Stimulated activated naive CD8-positive, alpha-beta T cell treated with anti-CD3 and anti-CD28 coated beads, Interleukin-15, amount 100 ng/mL, for 72 hours (primary cell): ENCODE data around the gene AMPH.

Experiments
- ATAC-seq: fragments of 150-1000 bp; cut with Tn5 transposase; 2 replicates; pipeline ENCODE4 v1.10.0; 2021; ENCODE audit warnings: mild to moderate bottlenecking, moderate library complexity
- DNase-seq, 2 donors: peaks; one replicate each; pipeline ENCODE4 v3.0.0; 2021 to 2022
- H3K27ac Mint-ChIP-seq, 2 donors: one replicate each; pipeline ENCODE4 v1.8.0; 2022; ENCODE audit warnings: mild to moderate bottlenecking in 2 of 2, mixed read lengths in 2 of 2, moderate library complexity in 2 of 2
- H3K27me3 Mint-ChIP-seq: one replicate; pipeline ENCODE4 v1.8.0; 2022; ENCODE audit warnings: mixed read lengths
- H3K4me1 Mint-ChIP-seq: one replicate; pipeline ENCODE4 v1.8.0; 2022; ENCODE audit warnings: mild to moderate bottlenecking, mixed read lengths
- H3K4me3 Mint-ChIP-seq, 2 donors: one replicate each; pipeline ENCODE4 v1.8.0; 2022; ENCODE audit warnings: mild to moderate bottlenecking in 2 of 2, mixed read lengths in 2 of 2, moderate library complexity in 1 of 2
- H3K9me3 Mint-ChIP-seq, 2 donors: one replicate each; pipeline ENCODE4 v1.8.0; 2022; ENCODE audit warnings: mixed read lengths in 2 of 2

AMPH gene

DNA sequence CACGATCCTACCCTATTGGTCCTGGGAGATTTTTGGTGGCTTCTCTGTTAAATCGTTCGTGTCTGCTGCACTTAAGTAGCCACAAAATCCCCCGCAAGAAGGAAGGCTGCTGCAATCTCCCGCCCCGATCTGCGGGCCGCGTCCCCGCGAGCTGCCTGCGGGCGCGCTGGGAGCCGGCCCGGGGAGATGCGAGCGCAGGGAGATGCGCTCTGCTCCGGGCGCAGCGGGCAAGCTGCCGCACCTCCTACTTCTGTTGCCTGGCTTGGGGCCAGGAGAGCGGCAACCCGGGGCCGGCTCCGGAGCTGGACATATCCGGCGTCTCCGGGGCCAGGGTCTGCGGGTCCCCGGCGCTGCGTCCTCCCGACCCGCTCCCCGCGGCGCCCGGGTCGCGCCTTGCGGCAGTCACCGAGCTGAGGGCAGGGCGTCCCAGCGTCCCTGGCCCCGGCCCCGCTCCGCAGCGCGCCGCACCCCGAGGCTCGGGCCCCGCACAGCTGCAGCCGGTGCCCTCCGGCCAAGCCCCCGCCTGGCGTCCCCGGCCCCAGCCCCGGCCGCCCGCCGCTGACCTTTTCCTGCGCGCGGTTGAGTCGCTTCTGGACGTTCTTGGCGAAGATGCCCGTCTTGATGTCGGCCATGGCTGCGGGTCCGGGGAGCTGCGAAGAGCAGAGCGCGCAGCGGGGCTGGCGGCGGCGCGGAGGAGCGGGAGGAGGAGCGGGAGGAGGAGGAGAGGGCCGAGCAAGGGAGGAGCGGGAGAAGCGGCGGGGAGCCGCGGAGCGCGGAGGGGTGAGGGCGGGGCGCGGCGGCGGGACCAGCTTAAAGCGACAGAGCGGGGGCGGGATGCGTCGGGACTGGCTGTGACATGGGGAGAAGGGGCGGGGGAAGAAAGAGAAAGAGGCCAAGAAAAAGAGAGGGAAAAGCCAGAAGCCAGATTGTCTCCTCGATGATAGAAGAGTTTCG lies at the start of gene AMPH:
AMPH (minus strand) TSS at position 654 of the 954 bp plus-strand sequence; CDS start at position 632, 22 bp downstream.
- Mint-ChIP-seq H3K27ac (no peak within 1 kb of the TSS), H3K27me3 (peaks cover 62% of the 10 kb centered on the region), H3K4me1 (peaks cover 15% of the 10 kb centered on the region), H3K4me3 (peak within 1 kb of the TSS; percentile 59 to 72), H3K9me3 (no peaks in the 10 kb centered on the region)
- DNase-seq, result peak in 1 of 2 donors; percentile 5
- ATAC-seq, result peak; percentile 67

DNA sequence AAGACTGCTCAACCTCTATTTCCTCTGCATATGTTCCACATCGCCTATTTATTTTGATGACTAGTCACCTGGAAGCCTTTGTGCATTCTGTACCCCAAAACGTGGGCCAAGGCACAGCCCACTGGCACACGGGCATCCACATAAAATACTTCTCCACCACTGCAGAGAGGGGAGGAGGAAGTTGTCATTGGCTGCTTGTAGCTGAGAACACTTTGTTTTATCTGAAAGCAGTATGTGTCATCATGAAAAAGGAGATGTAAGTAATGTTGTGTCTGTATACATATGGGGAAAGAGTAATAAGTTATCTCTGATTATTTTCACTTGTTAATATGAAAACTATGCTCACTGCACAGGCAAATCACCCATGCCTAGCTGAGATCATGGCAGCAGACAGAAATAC lies 48.2 kb upstream of the AMPH start:
- H3K27ac Mint-ChIP-seq, result no peak overlapping the region
- H3K9me3 Mint-ChIP-seq, result no peaks in the 10 kb centered on the region
- H3K4me1 Mint-ChIP-seq, result no peaks in the 10 kb centered on the region
- no peak overlapping the region for H3K4me3 Mint-ChIP-seq
- no peaks in the 10 kb centered on the region for H3K27me3 Mint-ChIP-seq
- DNase-seq (no peak), ATAC-seq (no peak)

DNA sequence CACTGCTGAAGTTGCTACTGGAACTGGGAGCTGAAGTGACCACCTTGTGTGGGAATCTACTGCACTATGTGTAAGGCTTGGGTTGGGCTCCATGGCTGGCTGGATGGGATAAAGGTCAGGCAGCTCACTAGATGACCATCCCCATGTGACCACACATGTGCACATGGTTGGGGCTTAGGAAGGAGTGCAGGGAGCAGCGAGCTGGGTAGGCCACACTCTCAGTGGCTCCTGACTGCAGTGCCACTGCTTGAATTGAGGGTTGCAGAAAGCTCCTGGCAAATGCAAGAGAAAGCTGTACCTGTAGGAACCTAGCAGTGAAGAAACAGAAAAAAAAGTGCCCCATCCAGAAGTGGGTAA lies 47.5 kb upstream of the AMPH start:
- no peaks in the 10 kb centered on the region for H3K27me3 Mint-ChIP-seq
- H3K4me1 Mint-ChIP-seq, result no peaks in the 10 kb centered on the region
- no peaks in the 10 kb centered on the region for H3K9me3 Mint-ChIP-seq
- no peak overlapping the region for H3K4me3 Mint-ChIP-seq
- ATAC-seq (peak; percentile 18), DNase-seq (no peak)
- H3K27ac Mint-ChIP-seq, result no peak overlapping the region

DNA sequence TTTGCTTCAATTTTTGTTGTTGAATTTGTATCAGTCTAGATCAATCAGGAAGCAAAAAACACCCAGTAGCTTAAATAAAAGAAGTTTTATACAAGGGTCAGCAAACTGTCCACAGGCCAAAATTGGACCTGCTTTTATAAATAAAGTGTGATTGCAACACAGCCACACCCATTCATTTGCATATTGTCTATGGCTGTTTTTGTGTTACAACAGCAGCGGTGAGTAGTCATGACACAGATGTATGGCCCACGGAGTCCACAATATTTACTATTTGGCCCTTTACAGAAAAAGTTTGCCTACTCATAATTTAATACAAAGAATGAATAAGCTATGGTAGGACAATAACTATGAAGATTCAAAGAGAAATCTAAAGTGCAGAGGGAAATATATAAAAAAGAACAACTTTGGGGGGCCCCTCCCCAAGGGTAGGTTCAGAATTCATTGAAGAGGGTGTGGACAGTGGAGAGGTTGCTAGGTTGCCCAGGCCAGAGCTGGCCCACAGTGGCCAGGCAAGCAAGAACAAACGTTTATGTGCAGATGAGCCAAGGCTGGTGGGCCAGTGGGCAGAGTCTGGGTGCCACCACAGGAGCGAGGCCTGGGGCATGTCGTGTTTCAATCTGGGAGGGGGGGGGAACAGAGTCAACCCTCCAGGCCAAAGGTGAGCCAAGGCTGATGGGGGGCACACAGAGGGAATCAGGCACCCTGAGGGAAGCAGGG lies 47.0 kb upstream of the AMPH start:
- ATAC-seq, result peak; percentile 26
- H3K27ac Mint-ChIP-seq, result no peak overlapping the region
- no peak for DNase-seq
- no peaks in the 10 kb centered on the region for H3K4me1 Mint-ChIP-seq
- H3K9me3 Mint-ChIP-seq, result no peaks in the 10 kb centered on the region
- H3K4me3 Mint-ChIP-seq, result no peak overlapping the region
- no peaks in the 10 kb centered on the region for H3K27me3 Mint-ChIP-seq

DNA sequence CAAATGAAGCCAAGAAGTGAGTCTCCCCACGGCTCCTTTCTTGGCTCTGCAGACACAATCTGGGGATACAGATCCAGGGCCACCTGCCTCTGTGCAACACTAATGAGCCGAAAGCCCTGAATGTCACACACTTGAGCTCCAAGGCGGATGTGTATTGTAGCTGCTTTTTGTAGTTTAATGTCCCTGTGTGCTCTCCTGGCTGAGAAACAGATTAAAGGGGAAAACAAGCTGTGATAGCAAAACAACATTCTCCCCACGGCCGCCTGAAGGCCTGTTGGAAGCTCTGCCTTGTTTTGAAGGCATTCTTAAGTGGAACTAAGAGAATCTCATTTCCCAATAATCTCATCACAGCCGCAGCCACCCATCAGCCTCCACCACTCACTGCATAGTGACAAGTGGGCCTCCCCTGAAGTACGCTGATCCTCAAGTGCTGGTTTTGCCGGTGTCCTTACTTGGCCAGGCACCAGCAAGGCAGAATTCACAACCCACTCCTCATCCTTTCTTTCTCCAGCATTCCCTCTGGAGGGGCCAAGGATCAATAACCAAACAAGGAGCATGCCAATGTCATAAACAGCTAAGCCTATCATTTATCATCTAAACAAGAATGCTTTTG lies 44.4 kb upstream of the AMPH start:
- ATAC-seq, result no peak
- H3K27ac Mint-ChIP-seq, result no peak overlapping the region

DNA sequence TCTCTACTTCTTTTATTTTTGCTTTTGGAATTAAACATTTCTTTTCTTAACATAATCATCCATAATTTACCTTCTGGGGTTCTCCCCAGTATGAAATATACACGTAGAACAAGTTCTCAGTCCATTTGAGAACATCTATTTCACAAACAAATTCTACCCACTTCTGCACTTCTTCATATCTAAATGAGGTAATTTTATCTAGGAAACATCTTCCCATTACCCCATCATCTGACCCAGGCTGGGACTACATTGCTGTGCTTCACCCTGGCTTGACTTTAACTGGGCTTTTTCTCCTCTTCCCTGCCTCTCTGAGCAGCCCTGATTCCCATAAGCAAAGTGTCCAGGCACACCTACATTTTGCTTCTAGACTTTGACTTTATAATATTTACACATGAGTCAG lies 43.3 kb upstream of the AMPH start:
- no peaks in the 10 kb centered on the region for H3K4me1 Mint-ChIP-seq
- ATAC-seq (no peak), DNase-seq (no peak)
- H3K27ac Mint-ChIP-seq, result no peak overlapping the region
- peaks cover 19% of the 10 kb centered on the region for H3K27me3 Mint-ChIP-seq
- H3K4me3 Mint-ChIP-seq, result no peak overlapping the region
- H3K9me3 Mint-ChIP-seq, result no peaks in the 10 kb centered on the region

More for the DNA sequence above, 44.4 kb upstream of the AMPH start:
- Mint-ChIP-seq H3K4me3 (no peak overlapping the region), H3K9me3 (no peaks in the 10 kb centered on the region), H3K27me3 (peaks cover 12% of the 10 kb centered on the region), H3K4me1 (no peaks in the 10 kb centered on the region)
- DNase-seq, result no peak

DNA sequence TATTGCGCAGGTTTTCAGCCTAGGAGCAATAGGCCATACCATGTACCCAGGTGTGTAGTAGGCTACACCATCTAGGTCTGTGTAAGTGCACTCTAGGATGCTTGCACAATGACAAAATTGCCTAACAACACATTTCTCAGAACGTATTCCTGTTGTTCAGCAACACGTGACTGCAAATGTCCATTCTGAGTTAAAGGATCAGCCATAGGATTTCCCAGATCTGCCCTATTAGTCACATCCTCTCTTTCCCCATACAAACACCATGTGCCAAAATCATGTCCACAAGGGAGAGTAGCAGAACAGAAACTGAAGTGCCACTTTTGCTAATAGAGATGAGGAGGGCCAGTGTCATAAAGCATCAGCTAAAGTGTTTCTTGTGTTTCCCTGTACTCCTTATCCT lies 42.6 kb upstream of the AMPH start:
- Mint-ChIP-seq H3K9me3 (no peaks in the 10 kb centered on the region), H3K27ac (no peak overlapping the region), H3K4me1 (no peaks in the 10 kb centered on the region), H3K27me3 (peaks cover 20% of the 10 kb centered on the region), H3K4me3 (no peak overlapping the region)
- ATAC-seq (no peak), DNase-seq (no peak)

DNA sequence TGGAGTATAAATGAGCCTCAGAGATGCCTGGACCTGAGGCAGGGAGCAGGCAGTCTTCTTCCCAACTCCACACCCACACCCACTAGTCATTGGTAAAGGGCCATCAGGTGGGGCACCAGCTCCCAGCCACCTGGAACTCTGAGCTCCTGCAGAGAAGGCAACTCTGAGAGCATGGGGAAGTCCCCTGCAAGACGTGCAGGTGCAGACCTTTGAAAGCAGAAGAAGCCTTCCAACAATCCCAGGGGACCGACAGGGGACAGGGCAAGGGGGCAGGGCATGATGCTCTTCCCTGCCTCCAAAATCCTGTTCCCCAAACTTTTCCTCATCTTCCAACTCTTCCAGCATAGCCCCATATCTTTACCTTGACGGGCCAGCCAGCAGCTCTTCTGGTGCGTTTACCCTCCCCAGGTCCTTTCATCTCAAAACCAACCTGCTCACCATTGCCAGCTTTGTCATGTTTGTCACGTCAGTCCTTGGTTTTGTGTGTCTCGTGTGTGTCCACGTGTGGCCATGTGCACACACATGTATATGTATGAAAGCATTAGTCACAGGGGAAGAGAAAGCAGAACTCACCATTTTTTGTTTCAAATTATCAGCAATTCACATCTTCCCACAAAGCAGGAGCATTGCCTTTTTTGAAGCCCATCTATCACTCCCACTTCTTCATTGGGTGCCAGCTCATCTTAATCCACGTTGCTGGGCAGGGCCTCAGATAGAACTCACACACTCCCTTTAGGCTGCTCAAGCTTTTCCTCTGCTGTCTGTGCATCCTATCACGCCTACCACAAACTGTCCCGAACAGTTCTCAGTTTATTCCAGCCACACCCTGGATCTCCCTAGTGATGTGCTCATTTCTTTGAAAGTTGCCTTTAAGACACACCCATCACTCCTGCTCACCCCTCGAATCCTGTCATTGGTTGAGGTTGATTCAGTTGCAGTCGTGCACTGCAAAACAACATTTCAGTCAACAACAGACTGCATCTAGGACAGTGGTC lies 41.0 kb upstream of the AMPH start:
- no peak overlapping the region for H3K27ac Mint-ChIP-seq
- no peaks in the 10 kb centered on the region for H3K4me1 Mint-ChIP-seq
- H3K27me3 Mint-ChIP-seq, result peaks cover 20% of the 10 kb centered on the region
- no peak for ATAC-seq
- H3K4me3 Mint-ChIP-seq, result no peak overlapping the region
- no peak for DNase-seq
- H3K9me3 Mint-ChIP-seq, result no peaks in the 10 kb centered on the region

DNA sequence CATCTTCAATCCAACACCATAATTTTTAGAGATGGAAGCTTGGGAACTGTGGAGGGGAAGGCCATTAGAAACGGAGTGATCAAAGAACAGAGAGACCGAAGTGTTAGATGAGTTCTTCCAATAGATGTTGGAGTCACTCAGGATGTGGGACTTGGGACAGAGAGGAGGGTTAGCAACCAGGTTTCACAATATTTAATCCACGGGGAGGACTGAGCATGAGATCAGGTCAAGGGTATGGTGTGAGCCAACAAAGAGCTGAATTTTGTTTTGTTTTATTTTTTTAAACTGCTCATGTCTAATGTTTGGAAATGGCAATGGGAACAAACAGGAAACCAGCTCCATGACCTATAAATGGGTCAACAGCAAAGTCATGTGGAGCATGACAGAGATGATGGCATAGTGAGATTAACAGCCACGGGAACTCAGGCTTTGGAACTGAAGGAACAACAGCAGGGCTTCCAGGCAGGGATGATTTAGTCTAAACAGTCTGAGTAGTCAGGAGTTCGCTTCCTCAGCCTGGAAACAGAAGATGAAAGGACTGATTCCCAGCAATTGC lies 38.9 kb upstream of the AMPH start:
- Mint-ChIP-seq H3K27me3 (peaks cover 20% of the 10 kb centered on the region), H3K4me3 (no peak overlapping the region), H3K9me3 (no peaks in the 10 kb centered on the region), H3K27ac (peak overlapping the region in 1 of 2 donors; percentile 12), H3K4me1 (no peaks in the 10 kb centered on the region)
- ATAC-seq (no peak), DNase-seq (no peak)

DNA sequence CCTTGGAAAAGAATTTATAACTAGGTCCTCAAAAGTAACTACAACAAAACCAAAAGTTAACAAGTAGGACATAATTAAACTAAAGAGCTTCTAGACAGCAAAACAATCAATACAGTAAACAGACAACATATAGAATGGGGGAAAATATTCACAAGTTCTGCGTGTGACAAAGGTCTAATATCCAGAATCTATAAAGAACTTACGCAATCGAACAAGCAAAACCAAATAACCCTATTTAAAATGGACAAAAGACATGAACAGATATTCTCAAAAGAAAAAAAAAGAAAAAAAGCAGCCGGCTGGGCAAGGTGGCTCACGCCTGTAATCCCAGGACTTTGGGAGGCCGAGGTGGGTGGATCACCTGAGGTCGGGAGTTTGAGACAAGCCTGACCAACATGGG lies 33.8 kb upstream of the AMPH start:
- peaks cover 42% of the 10 kb centered on the region for H3K27me3 Mint-ChIP-seq
- ATAC-seq (no peak), DNase-seq (no peak)
- H3K4me3 Mint-ChIP-seq, result no peak overlapping the region
- no peaks in the 10 kb centered on the region for H3K9me3 Mint-ChIP-seq
- no peak overlapping the region for H3K27ac Mint-ChIP-seq
- no peaks in the 10 kb centered on the region for H3K4me1 Mint-ChIP-seq

DNA sequence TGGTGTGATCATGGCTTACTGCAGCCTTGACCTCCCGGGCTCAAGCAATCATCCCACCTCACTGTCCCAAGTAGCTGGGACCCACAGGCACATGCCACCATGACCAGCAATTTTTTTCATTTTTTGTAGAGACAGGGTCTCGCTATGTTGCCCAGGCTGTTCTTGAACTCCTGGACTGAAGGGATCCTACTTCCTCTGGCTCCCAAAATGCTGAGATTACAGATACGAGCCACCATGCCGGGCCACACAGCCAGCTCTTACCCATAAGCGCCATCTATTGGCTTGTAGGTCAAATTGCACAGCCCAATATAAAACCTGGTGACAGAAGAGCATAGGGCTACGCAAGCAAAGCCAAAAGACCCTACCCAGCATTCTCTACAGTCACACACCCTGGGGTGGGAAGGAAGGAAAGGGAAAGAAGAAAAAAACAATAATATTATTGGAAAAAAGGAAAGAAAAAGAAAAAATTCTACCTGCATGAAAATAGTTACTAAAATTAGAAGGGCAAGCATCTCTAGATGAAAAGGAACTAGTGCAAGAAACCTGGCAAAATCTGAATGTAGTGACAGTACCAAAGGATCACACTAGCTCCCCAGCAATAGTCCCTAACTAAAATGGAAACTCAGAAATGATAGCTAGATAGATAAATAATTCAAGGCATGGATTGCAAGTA lies 29.4 kb upstream of the AMPH start:
- peak; percentile 77 for ATAC-seq
- peak; percentile 19 to 25 for DNase-seq
- no peak overlapping the region for H3K27ac Mint-ChIP-seq

DNA sequence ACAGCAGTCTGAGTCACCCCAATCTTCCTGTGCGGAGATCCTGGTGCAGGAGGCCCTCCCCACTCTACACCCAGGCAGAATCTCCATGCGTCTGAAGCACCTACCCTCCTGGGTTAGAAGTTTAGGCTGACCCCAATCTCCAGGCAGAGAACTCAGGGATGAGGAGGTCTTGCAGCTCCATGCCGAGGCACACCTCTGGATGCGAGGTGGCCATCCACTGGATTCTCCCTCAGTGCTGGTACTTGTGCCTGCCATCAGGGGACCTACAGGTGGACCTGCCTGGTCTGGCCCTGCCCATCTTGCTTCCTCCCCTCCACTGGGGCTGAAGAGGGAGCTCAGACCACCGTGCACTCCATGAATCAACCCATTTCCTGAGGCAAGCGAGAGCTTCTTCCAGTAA lies 28.8 kb upstream of the AMPH start:
- no peaks in the 10 kb centered on the region for H3K4me1 Mint-ChIP-seq
- no peaks in the 10 kb centered on the region for H3K9me3 Mint-ChIP-seq
- H3K4me3 Mint-ChIP-seq, result no peak overlapping the region
- ATAC-seq, result no peak
- no peak for DNase-seq
- H3K27me3 Mint-ChIP-seq, result peaks cover 47% of the 10 kb centered on the region
- no peak overlapping the region for H3K27ac Mint-ChIP-seq

More for the DNA sequence above, 29.4 kb upstream of the AMPH start:
- Mint-ChIP-seq H3K9me3 (no peaks in the 10 kb centered on the region), H3K4me3 (no peak overlapping the region), H3K27me3 (peaks cover 40% of the 10 kb centered on the region), H3K4me1 (no peaks in the 10 kb centered on the region)

DNA sequence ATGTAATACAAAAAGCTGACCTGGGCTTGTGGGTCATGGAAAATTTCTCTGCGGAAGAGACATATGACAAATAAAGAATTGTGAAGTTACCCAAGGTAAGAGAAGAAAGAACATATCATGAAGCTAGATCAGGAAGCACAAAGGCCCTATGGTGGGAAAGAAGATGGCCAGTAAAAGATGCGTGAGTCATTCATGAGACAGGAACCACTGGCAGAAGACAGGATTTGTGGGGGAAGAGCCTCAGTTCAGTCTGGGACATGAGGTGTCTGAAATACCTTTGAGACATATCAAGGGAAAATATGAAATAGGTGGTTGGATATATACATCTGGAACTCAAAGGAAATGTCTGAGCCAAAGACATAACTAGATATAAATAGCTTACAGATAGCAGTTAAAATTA lies 27.7 kb upstream of the AMPH start:
- no peak overlapping the region for H3K27ac Mint-ChIP-seq
- DNase-seq (no peak), ATAC-seq (no peak)
- peaks cover 49% of the 10 kb centered on the region for H3K27me3 Mint-ChIP-seq
- no peaks in the 10 kb centered on the region for H3K4me1 Mint-ChIP-seq
- H3K9me3 Mint-ChIP-seq, result no peaks in the 10 kb centered on the region
- no peak overlapping the region for H3K4me3 Mint-ChIP-seq

DNA sequence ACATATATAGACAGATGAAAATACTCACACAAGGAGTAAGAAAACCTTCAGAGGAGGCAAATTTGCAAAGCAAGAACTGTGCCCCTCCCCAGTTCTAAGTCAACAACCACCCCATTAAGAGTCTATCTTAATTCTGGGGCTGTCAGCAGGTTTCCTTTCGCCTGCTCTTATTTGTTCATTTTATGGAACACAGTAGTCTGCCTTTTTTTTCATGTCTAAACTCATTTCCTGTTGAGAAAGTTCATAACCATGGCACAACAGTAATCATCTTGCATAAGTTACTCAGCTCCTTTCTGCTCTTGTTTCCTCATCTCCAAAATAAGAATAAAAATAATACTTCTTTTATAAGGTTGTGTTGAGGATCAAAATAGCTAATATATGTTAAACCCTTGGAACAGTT lies 25.8 kb upstream of the AMPH start:
- H3K4me1 Mint-ChIP-seq, result no peaks in the 10 kb centered on the region
- no peak overlapping the region for H3K27ac Mint-ChIP-seq
- H3K4me3 Mint-ChIP-seq, result no peak overlapping the region
- H3K27me3 Mint-ChIP-seq, result peaks cover 31% of the 10 kb centered on the region
- ATAC-seq, result no peak
- H3K9me3 Mint-ChIP-seq, result no peaks in the 10 kb centered on the region
- no peak for DNase-seq
